COLO829 (cell line): ENCODE results near the gene ARFIP1.
"Not testable (repeated sequence)": the region's sequence is repeated elsewhere in the genome, so short reads cannot be mapped to it uniquely, and the experiment has no call there.

Source experiments
- DNase-seq: peaks from one replicate; pipeline ENCODE4 v3.0.0; 2012; ENCODE audit warnings: low spot score

Gene ARFIP1

GRCh38 chr4:152896811-152897210 is 117.1 kb downstream of the ARFIP1 start:
- DNase-seq, result no peak

GRCh38 chr4:152898133-152898532 is 118.4 kb downstream of the ARFIP1 start:
- DNase-seq, result not testable (repeated sequence)

GRCh38 chr4:152898606-152899005 is 118.9 kb downstream of the ARFIP1 start:
- DNase-seq, result no peak

GRCh38 chr4:152900395-152900794 is 120.6 kb downstream of the ARFIP1 start:
- DNase-seq, result no peak

GRCh38 chr4:152901205-152901604 is 121.5 kb downstream of the ARFIP1 start:
- DNase-seq, result no peak

GRCh38 chr4:152903658-152904057 is 123.9 kb downstream of the ARFIP1 start:
- DNase-seq, result no peak

GRCh38 chr4:152909901-152910300 is 130.1 kb downstream of the ARFIP1 start:
- DNase-seq, result no peak

GRCh38 chr4:152910521-152910920 is 130.8 kb downstream of the ARFIP1 start:
- no peak for DNase-seq

GRCh38 chr4:152917543-152918395 is 138.0 kb downstream of the ARFIP1 start:
- peak; percentile 78 for DNase-seq

GRCh38 chr4:152919826-152920225 is 140.1 kb downstream of the ARFIP1 start:
- DNase-seq, result no peak

GRCh38 chr4:152920768-152921167 is 141.0 kb downstream of the ARFIP1 start:
- DNase-seq, result no peak

GRCh38 chr4:152921284-152921683 is 141.5 kb downstream of the ARFIP1 start:
- DNase-seq, result no peak

- DNase-seq, result no peak
These were observed 146.1 kb downstream of the ARFIP1 start for GRCh38 chr4:152925851-152926250.

GRCh38 chr4:152926959-152927358 is 147.2 kb downstream of the ARFIP1 start:
- no peak for DNase-seq

- DNase-seq, result no peak
These were observed 148.0 kb downstream of the ARFIP1 start for GRCh38 chr4:152927737-152928136.

GRCh38 chr4:152928286-152928685 is 148.5 kb downstream of the ARFIP1 start:
- DNase-seq, result no peak

GRCh38 chr4:152929888-152930287 is 150.1 kb downstream of the ARFIP1 start:
- DNase-seq, result no peak

GRCh38 chr4:152935143-152935542 is 155.4 kb downstream of the ARFIP1 start:
- no peak for DNase-seq

- no peak for DNase-seq
These were observed 156.1 kb downstream of the ARFIP1 start, which contains the start of gene FHDC1 for GRCh38 chr4:152935631-152936445. FHDC1 (plus strand) TSS chr4:152936323; CDS start chr4:152943058, 6,735 bp downstream.

- DNase-seq, result no peak
These were observed 156.9 kb downstream of the ARFIP1 start for GRCh38 chr4:152936446-152937335.

GRCh38 chr4:152937336-152938236 is 157.8 kb downstream of the ARFIP1 start:
- no peak for DNase-seq
